ENCODE results near the gene HSD17B4.
"Not testable (repeated sequence)": the region's sequence is repeated elsewhere in the genome, so short reads cannot be mapped to it uniquely, and the experiment has no call there.

GRCh38 chr5:119437785-119438586, 14.3 kb upstream of the HSD17B4 start:
- not testable (repeated sequence) for TF ChIP-seq TAF1 (IDR thresholded peaks at IDR 0.05; ENCODE audit: control insufficient read depth, extremely low read depth, insufficient read depth, low read length, severe bottlenecking); JUN (IDR thresholded peaks at IDR 0.05; ENCODE audit: borderline replicate concordance, low read depth, low read length); JUN (CRISPR knock-in tag; IDR thresholded peaks at IDR 0.05; ENCODE audit: borderline replicate concordance)
